Cerebellar cortex (tissue), 1 donor: Measurements from ENCODE around the gene INTS4.
"Not testable (repeated sequence)": the region's sequence is repeated elsewhere in the genome, so short reads cannot be mapped to it uniquely, and the experiment has no call there.

Source experiments
- DNase-seq: peaks from one replicate; pipeline ENCODE4 v3.0.0-alpha.2; 2015; ENCODE audit warnings: low spot score

INTS4 gene

GRCh38 chr11:78023426-78023825, 29.0 kb upstream of the INTS4 start:
- no peak for DNase-seq

- DNase-seq = peak; percentile 92
Observed at GRCh38 chr11:78022397-78023396, 28.2 kb upstream of the INTS4 start, which contains the start of gene KCTD14. TSS of gene KCTD14 (minus strand) at chr11:78023276. CDS start at chr11:78023249, 27 bp downstream.

- DNase-seq = no peak
Observed at GRCh38 chr11:78021611-78022010, 27.1 kb upstream of the INTS4 start.

- no peak for DNase-seq
Observed at GRCh38 chr11:78020246-78020645, 25.8 kb upstream of the INTS4 start.

- no peak for DNase-seq
Observed at GRCh38 chr11:78019808-78020207, 25.3 kb upstream of the INTS4 start.

GRCh38 chr11:78015878-78016277, 21.4 kb upstream of the INTS4 start:
- DNase-seq = no peak

GRCh38 chr11:78014937-78015520, 20.6 kb upstream of the INTS4 start:
- DNase-seq = not testable (repeated sequence)

GRCh38 chr11:78011301-78011700, 16.8 kb upstream of the INTS4 start:
- no peak for DNase-seq

GRCh38 chr11:78010755-78011154, 16.3 kb upstream of the INTS4 start:
- no peak for DNase-seq

- no peak for DNase-seq
Observed at GRCh38 chr11:78010304-78010703, 15.8 kb upstream of the INTS4 start.

- no peak for DNase-seq
Observed at GRCh38 chr11:78009062-78009461, 14.6 kb upstream of the INTS4 start.

- peak; percentile 77 for DNase-seq
Observed at GRCh38 chr11:78000193-78000592, 5.7 kb upstream of the INTS4 start.

GRCh38 chr11:77999446-78000030, 5.1 kb upstream of the INTS4 start:
- no peak for DNase-seq

GRCh38 chr11:77993902-77994301, 566 bp downstream of the INTS4 start:
- DNase-seq = peak; percentile 5

- no peak for DNase-seq
Observed at GRCh38 chr11:77990981-77991380, 3.5 kb downstream of the INTS4 start.

GRCh38 chr11:77986456-77986855, 8.0 kb downstream of the INTS4 start:
- not testable (repeated sequence) for DNase-seq

- no peak for DNase-seq
Observed at GRCh38 chr11:77981346-77981947, 13.0 kb downstream of the INTS4 start.

- no peak for DNase-seq
Observed at GRCh38 chr11:77968337-77968736, 26.1 kb downstream of the INTS4 start.

GRCh38 chr11:77967753-77968152, 26.7 kb downstream of the INTS4 start:
- no peak for DNase-seq

GRCh38 chr11:77967121-77967520, 27.3 kb downstream of the INTS4 start:
- DNase-seq = peak; percentile 48

- DNase-seq = no peak
Observed at GRCh38 chr11:77966338-77966737, 28.1 kb downstream of the INTS4 start.

GRCh38 chr11:77959434-77959833, 35.0 kb downstream of the INTS4 start:
- no peak for DNase-seq
